ENCODE measurements around the gene VWA5B2. TPM values are rescaled to one million over a fixed set of nuclear protein-coding genes. Genes with fewer than 3 reads are reported as not detected.

VWA5B2 gene
- total and polyA plus RNA-seq, 9 of the 15 experiments (the other 6 are each of a cell fraction or from before 2014, with no cell fraction given): 0.04 TPM; not detected in 8

GRCh38 chr3:184261854-184262763, 32.7 kb downstream of the VWA5B2 start (continued):
- TF ChIP-seq CREB3 (tag; conservative IDR thresholded peaks at IDR 0.05; ENCODE audit: low read depth) (no peak), E2F6 (IDR thresholded peaks at IDR 0.05; ENCODE audit: borderline replicate concordance in 1 of 2, extremely low read depth in 1 of 2, insufficient read depth in 1 of 2, insufficient read length in 1 of 2, low read depth in 1 of 2, low read length in 1 of 2, poor library complexity in 1 of 2, severe bottlenecking in 1 of 2) (peak; percentile 63 to 67), ZNF212 (CRISPR knock-in tag; IDR thresholded peaks at IDR 0.05) (no peak), EGR1 (conservative IDR thresholded peaks at IDR 0.05) (0 out of 2 replicates have a peak, but pooled peaks have one; percentile 34), EHMT2 (IDR thresholded peaks at IDR 0.05) (0 out of 2 replicates have a peak, but pooled peaks have one; percentile 27), MCM3 (IDR thresholded peaks at IDR 0.05) (no peak), KDM5B (IDR thresholded peaks at IDR 0.05; ENCODE audit: insufficient replicate concordance, low read depth, low read length) (peak; percentile 41), ZNF76 (CRISPR knock-in tag; IDR thresholded peaks at IDR 0.05; ENCODE audit: borderline replicate concordance) (no peak), ZNF395 (CRISPR knock-in tag; IDR thresholded peaks at IDR 0.05) (0 out of 2 replicates have a peak, but pooled peaks have one; percentile 10), NFIX (CRISPR knock-in tag; IDR thresholded peaks at IDR 0.05; ENCODE audit: low read depth) (no peak), MIER1 (IDR thresholded peaks at IDR 0.05; ENCODE audit: low read depth) (peak; percentile 39; the same call in 1 of the 2 replicates), CBFB (CRISPR knock-in tag; IDR thresholded peaks at IDR 0.05) (0 out of 2 replicates have a peak, but pooled peaks have one; percentile 41)

Measured in K562 (cell line).